ENCODE results near the gene FAM110D.

The FAM110D gene

DNA sequence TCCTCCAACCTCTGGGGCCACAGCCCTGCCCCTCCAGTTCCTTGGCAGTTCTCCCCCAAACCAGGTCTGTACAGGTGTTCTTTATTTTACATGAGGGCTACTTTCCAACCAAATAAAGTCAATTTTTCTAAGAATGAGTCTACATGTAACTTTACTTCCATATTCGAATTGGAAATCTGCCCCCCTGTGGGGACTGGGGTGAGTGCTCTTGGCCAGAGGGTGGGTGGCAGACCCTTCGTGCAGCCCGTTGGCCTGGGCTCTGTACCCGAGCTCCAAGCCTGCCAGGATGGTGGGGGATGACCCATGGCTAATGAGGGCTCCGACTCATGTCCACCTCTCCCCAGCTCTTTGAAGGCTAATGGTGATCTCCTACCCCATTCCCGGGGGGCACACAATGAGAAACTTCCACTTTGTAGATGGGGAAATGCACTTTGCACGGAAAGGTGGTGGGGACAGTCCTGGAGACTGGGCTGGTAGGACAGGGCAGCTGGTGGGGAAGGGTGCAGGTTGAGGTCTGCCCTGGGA is 30.9 kb downstream of the FAM110D start:
- DNase-seq: no peak

- peak in 3 of 4 experiments; percentile 10 to 29 (median 20) for DNase-seq
These were observed 31.6 kb downstream of the FAM110D start, which contains the start of gene CATSPER4 for GRCh38 chr1:26190373-26190987. TSS of gene CATSPER4 (plus strand) at chr1:26190602. CDS start at chr1:26190628, 26 bp downstream.

DNA sequence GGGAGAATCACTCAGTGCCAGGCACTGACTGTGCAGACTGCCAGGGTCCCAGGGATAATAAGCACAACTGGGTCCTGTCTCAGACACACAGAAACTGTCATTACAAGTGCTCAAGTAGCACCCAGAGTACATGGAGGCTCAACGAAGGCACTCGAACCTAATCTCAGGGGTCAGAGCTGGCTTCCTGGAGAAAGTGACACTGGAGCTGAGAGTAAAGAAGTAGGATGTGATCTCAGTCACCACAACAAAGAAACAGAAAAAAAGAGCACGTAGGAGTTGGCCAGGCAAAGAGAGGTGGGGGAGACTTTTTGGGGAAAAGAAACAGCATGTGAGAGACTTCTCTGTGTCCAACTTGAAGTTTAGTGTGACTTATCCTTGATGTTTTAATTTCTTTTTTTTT is 32.9 kb downstream of the FAM110D start:
- DNase-seq: no peak

GRCh38 chr1:26195805-26196204 is 36.9 kb downstream of the FAM110D start:
- DNase-seq: no peak

DNA sequence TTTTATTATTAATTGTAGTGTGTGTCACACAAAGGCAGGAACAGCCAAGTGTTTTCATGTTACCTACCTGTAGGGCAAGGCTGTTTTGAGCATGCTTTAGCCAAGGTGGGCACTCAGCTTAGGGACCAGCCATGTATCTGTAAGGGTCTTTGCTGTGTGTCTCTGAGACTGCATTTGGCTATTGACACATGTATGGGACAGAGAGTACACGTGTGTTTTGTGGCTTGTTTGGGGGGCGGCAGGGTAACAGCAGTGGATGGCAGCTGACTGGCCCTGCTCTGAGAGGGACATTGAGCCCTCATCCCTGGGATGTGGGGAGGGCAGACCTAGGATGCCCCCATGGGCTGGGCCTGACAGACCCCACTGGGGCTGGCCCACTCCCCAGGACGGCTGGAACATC is 38.4 kb downstream of the FAM110D start:
- no peak for DNase-seq

DNA sequence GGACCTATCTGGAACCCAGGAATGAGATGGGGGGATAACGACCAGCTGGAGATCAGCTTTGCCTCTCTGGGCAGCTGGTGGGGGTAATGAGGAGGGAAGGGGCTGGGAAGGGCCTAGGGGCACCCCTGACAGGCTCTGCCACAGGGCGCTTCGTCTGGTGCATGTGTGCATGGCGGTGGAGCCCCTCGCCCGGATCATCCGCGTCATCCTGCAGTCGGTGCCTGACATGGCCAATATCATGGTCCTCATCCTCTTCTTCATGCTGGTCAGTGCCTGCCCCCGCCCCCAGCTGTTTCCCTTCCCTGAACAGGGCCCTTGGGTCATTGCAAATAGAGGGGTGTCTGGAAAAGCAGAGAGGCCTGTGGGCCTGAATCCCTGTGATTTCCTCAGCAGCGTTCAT is 38.9 kb downstream of the FAM110D start:
- no peak for DNase-seq

- no peak for DNase-seq
These were observed 41.5 kb downstream of the FAM110D start for GRCh38 chr1:26200413-26200812.

DNA sequence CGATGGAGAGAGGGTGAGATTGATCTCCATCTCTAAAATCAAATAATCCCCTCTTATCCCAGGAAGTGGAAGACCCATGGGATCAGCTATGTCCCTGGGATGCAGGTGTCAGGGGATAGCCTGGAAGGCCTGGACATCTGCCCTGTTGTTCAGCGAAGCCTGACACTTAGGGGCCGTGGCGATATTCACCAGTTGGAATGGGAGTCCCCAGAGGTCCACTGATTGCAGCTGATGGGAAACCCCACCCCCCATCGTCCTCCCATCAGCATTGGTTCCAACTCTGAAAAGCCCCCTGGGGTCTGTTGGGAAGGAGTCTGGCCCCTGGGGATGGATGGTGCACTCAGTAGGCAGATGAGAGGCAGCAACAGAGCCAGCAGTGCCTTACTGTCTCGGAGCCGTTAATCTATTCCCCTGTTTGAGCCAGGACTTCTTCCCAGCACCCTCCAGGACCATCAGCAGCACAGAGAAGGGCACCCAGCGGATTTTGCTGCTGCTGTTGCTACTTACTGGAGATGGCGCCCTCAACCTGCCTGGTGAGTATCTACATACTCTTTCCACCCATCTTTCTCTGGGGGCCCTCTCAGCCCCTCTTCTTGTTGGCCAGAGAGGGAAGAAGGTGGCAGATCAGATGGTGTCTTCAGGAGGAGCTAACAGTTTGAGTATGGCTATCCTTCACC is 44.9 kb downstream of the FAM110D start:
- peak in 3 of 4 experiments; percentile 8 to 23 (median 16) for DNase-seq

DNA sequence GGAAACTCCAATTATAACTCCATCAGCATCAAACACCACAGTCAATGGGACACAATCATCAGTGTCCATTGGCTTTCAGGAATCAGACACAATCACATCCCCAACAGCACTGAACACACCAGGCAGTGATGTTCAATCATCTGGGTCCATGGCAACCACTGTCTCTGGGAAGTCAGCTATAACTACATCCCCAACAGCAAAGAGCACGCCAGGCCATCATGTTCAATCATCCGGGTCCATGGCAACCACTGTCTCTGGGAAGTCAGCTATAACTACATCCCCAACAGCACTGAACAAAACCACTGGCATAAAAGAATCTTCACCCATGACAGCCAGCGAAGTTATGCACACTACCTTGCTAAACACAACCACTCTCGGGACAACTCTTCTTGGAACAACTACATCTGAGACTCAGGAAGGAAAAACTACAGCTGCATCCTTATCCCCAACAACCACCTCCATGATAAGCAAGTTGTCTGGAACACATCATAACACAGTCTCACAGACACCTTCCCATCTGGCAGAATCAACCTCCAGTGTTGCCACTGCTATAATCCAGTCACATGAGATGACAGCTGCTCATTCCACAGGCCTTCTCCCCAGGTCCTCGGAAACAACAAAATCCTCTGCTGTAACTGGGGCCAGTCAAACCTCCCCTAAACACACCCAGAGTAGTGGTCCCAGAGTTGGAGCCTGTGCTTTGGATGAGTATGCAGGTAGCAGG is 51.4 kb downstream of the FAM110D start:
- DNase-seq: no peak

DNA sequence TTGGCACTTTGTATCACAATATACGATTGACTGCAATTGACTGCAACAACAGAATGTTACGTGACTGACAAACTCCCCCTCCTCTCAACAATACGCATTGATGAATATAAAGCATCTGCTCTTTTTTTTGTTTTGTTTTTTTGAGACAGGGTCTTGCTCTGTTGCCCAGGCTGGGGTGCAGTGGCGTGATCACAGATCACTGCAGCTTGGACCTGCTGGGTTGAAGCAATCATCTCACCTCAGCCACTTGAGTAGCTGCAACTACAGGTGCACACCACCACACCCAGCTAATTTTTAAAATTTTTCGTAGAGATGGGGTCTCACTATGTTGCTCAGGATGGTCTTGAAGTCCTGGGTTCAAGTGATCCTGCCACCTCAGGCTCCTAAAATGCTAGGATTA is 53.8 kb downstream of the FAM110D start:
- no peak for DNase-seq

DNA sequence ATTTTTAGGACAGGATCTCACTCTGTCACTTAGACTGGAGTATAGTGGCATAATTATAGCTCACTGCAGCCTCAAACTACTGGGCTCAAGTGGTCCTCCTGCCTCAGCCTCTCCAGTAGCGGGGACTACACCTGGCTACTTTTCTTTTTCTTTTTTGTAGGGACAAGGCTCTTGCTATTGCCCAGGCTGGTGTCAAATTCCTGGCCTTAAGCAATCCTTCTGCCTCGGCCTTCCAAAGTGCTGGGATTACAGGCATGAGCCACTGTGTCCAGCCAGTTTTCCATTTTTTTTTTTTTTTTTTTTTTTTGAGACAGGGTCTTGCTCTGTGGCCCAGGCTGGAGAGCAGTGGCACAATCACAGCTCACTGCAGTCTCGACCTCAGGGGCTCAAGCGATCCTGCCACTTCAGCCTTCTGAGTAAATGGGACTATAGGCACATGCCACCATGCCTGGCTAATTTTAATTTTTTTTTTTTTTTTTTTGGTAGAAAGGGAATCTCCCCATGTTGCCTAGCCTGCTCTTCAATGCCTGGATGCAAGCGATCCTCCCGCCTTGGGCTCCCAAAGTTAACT is 54.5 kb downstream of the FAM110D start:
- no peak for DNase-seq

All from suppressor macrophage (primary cell).